CD1c-positive myeloid dendritic cell (primary cell): ENCODE measurements around the gene DPEP1.
"Not testable (repeated sequence)": the region's sequence is repeated elsewhere in the genome, so short reads cannot be mapped to it uniquely, and the experiment has no call there.

Experiments
- DNase-seq: peaks from one replicate; pipeline ENCODE4 v3.0.0-alpha.2; 2016; ENCODE audit errors: extremely low spot score

DPEP1 gene

DNA sequence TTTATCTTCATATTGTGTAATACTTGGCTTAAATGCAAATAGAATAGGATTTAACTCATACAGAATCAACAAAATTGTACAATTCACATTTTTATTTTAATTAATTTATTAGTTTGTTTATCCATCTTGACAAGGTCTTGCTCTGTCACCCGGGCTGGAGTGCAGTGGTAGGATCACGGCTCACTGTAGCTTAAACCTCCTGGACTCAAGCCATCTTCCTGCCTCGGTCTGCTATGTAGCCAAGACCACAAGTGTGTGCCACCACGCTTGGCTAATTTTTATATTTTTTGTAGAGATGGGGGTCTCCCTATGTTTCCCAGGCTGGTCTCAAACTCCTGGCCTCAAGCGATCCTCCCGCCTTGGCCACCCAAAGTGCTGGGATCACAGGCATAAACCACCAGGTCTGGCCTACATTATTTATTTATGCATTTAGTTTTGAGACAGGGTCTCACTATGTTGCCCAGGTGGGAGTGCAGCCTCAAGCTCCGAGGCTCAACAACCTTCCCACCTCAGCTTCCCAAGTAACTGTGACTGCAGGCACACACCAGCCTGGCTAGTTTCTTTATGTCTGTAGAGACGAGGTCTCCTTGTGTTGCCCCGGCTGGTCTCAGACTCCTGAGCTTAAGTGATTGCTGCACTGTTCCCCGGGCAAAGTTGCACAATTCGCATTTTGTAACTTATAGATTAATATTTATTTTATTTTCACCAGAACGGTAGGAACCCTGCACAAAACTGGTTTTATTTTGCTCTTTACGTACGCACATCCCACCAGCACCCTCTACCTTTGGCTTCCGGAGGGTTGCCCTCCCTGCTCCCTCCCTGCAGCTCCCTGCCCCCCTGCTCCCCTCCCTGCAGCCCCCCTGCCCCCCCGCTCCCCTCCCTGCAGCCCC lies 4.9 kb downstream of the DPEP1 start:
- no peak for DNase-seq

DNA sequence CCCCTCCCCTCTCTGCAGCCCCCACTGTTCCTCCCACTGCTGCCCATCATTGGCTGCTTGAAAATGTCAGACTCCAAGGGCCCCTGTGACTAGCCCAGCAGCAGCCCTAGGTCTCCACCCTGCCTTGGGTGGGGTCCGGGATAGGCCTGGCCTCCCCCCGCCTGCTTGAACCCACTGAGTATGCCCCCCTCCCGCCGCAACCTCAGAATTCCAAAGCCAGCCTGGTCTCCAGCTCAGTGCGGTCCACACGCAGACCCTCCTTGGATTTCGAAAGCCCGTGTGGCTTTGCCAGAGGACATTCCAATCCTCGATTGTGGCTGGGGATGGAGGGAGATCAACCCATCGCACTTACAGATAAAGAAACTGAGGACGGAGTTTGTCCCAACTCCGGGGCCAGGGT lies 6.4 kb downstream of the DPEP1 start:
- DNase-seq: no peak

- DNase-seq: no peak
Observed at GRCh38 chr16:89620406-89620841, 7.0 kb downstream of the DPEP1 start.

DNA sequence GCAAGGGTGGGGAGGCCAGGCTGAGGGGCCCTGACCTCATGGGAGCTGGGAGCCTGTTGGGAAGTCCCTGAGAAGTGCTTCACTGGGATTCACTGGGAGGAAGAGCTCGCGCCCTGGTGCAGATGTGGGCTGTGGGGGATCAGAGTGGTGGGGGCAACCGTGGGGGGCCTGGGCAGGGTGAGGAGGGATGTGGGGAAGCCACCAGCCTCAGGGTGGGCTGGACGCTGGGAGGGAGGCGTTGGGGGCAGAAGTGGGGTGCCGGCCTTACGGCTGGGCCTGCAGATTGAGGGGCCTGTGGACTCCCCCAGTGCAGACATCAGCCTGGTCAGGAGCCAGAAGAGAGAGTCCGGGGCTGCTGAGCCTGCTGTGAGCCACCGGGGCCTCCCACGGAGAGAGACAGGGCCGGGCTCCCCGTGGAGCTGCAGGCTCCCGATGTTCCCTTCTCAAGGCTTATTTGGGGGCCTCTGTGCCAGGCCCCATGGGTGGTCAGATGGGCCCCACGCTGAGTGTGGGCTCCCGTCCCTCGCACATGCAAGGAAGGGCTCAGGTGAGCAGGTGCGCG lies 7.8 kb downstream of the DPEP1 start:
- DNase-seq: no peak

DNA sequence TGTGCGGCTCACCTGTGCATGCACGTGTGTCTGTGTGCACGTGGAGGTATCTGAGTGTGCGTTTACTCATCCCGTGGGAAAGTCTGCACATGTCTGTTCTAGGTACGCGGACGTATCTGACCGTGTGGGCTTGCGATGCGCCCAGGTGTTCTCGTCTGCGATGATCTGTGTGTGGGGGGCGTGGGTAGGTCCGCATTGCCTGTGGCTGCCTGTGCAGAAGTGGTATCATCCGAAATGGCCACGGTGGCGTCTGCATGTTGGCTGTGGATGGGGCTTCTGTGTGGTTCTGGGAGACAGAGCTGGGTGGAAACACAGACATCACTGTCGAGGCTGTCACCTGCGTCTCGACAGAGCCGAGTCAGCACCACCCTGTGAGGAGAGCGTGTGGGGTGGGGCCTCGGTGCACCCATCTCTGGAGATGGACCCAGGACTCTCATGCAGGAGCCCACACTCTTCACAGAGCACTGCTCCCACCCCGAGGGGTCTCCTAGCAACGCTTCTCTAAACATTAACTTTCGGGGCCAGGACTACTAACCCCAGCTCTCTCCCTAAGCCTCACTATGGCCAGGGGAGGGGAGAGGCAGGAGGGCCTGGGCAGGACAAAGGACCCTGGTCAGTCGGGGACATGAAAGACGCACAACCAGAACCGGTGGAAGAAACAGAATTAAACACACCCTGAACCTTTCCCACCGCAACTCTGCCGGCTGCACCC lies 8.4 kb downstream of the DPEP1 start:
- no peak for DNase-seq

- DNase-seq: no peak
Observed at GRCh38 chr16:89623511-89624261, 10.2 kb downstream of the DPEP1 start.

DNA sequence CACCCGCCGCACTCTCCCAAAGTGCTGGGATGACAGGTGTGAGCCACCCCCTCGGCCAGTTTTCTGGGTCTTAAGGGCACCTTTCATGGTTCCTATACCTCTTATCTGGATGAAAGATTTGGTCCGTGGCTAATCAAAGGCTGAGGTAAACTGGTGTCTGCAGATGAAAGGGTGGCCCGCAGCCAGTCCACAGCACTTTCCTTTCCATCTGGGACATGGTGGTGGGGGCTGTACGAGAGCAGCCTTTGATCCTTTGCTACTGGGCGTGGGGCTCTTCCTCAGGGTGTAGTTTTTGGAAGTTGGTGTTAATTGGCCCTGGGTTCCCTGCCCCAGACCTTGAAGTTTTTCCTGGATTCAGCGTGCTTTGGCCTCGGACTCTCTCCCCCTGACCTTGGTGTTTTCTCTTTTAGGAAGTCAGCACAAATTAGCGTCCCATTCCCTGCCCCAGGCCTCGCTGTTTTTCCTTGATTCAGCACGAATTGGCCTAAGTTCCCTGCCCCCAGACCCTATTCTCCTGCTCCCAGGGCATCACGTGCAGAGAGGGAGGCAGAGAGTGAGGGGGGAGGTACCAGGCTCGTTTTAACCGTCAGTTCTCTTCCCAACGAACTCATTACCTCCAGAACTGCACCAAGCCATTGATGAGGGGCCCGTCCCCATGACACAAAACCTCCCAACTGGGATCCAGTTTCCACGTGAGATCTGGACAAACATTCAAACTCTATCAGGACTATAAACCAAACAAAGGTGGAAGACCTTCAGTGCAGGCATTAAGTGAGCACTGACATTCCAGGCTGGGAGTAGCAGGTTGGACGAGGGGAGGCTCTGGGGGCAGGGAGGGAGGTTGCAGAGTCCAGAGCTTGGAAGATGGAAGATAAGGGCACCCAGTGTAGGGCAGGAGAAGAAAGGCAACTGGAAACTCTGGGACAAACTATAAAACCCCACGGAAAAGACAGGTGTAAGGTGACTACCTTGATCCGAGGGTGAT lies 11.6 kb downstream of the DPEP1 start:
- no peak for DNase-seq

- no peak for DNase-seq
Observed at GRCh38 chr16:89629827-89630610, 16.6 kb downstream of the DPEP1 start.

GRCh38 chr16:89633064-89633631 lies 19.7 kb downstream of the DPEP1 start:
- no peak for DNase-seq

GRCh38 chr16:89634463-89635385 lies 21.3 kb downstream of the DPEP1 start:
- not testable (repeated sequence) for DNase-seq

- DNase-seq: no peak
Observed at GRCh38 chr16:89636663-89637062, 23.2 kb downstream of the DPEP1 start.

DNA sequence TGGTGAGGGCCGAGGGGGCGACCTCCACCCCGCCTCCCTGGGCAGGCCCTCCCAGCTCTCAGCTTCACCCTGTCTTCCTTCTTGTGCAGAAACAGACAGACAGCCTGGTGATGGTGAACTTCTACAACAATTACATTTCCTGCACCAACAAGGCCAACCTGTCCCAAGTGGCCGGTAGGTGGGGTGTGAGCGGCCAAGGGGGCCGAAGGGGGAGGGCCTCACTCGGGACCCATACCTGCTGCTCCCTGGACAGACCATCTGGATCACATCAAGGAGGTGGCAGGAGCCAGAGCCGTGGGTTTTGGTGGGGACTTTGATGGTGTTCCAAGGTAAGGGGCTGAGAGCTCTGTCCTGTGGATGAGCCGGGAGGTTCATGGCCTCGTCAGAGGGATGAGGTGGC lies 23.9 kb downstream of the DPEP1 start:
- no peak for DNase-seq

GRCh38 chr16:89638455-89638854 lies 25.0 kb downstream of the DPEP1 start:
- DNase-seq: no peak

GRCh38 chr16:89639385-89639784 lies 25.9 kb downstream of the DPEP1 start:
- DNase-seq: no peak

- DNase-seq: no peak
Observed at GRCh38 chr16:89641458-89642119, 28.1 kb downstream of the DPEP1 start.

- DNase-seq: no peak
Observed at GRCh38 chr16:89642574-89642973, 29.1 kb downstream of the DPEP1 start.

DNA sequence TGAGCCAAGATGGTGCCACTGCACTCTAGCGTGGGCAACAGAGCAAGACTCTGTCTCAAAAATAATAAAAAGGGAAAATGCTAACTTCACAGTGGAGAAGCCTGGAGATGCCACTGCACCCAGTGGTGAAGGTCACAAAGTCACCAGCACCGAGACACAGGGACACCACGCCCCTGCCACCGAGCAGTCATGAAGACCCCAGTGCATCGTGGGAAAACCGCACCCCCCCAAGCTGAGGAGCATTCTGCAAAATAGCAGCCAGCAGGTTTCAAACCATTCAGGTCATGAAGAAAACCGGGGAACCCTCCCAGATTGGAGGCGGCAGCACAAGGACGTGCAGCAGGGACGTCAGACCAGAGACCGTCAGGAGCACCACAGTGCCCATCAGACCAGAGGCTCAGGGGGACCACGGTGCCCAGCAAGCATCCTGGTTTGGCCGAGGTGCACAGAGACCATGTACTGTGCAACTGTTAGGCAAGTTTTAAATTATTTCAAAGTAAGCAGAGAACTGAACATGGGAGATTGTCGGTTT lies 30.4 kb downstream of the DPEP1 start:
- no peak for DNase-seq

DNA sequence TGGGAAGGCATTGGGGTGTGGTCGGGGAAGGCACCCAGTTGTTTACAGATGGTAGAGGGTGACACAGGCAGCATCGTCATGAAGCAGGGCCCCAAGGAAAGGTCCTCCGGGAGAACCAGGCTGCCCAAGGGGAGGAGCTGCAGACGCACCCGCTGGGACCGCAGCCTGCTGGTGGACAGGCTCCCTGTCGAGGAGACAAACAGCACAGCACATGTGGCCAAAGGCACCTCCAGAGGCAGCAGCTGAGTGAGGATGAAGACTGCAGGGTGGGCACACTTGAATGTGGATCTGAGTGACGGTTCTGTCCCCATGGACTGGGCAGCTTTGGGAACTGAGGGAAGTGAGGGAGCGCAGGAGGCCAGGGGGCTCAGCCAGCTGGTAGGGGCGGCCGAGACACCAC lies 31.7 kb downstream of the DPEP1 start:
- DNase-seq: no peak
